Activated CD4-positive, alpha-beta memory T cell treated with anti-CD3 and anti-CD28 coated beads, Interleukin-2, amount 10 ng/mL, durations not matched to agents 7 days and 5 days (primary cell): Measurements from ENCODE around the gene RAP1GAP2. TPM values are rescaled to one million over a fixed set of nuclear protein-coding genes. Genes with fewer than 3 reads are reported as not detected.
A peak's percentile ranks its signal among the peaks of the same experiment; 100 is the strongest.

Experiments
- CTCF ChIA-PET: fragments of 350-600 bp; sonication (Branson Sonifier 250); formaldehyde crosslinking; loops from one replicate; lab custom pipeline; 2021; ENCODE audit warnings: antibody characterized with exemption, inconsistent platforms; lab: Charles Lee
- POLR2A ChIA-PET: fragments of 350-600 bp; sonication (Branson Sonifier 250); formaldehyde crosslinking; loops from one replicate; lab custom pipeline; 2021; ENCODE audit warnings: antibody characterized with exemption; lab: Charles Lee
- DNase-seq: peaks from one replicate; pipeline ENCODE4 v3.0.0-alpha.2; 2020
- H3K27ac Mint-ChIP-seq: one replicate; pipeline ENCODE4 v1.8.0; 2021; ENCODE audit warnings: mild to moderate bottlenecking, mixed read lengths
- H3K27me3 Mint-ChIP-seq: one replicate; pipeline ENCODE4 v1.8.0; 2021; ENCODE audit warnings: mixed read lengths
- H3K36me3 Mint-ChIP-seq: one replicate; pipeline ENCODE4 v1.8.0; 2021; ENCODE audit warnings: low read depth, mixed read lengths
- H3K4me1 Mint-ChIP-seq: one replicate; pipeline ENCODE4 v1.8.0; 2021; ENCODE audit warnings: mixed read lengths
- H3K4me3 Mint-ChIP-seq: one replicate; pipeline ENCODE4 v1.8.0; 2021; ENCODE audit warnings: mild to moderate bottlenecking, mixed read lengths
- H3K9me3 Mint-ChIP-seq: one replicate; pipeline ENCODE4 v1.8.0; 2021; ENCODE audit warnings: mixed read lengths
- total RNA-seq, 2 experiments: library from RNA; stranded (reverse); gene quantifications; one replicate each; pipeline ENCODE4 v1.2.3, GENCODE V29; 2021

RAP1GAP2 gene
- total RNA-seq, 2 experiments from 2014 or later, result 36.7 to 39.8 TPM

- Mint-ChIP-seq H3K4me3 (no peak overlapping the region), H3K27me3 (peaks cover 10% of the 10 kb centered on the region), H3K27ac (no peak overlapping the region), H3K4me1 (peaks cover 28% of the 10 kb centered on the region), H3K36me3 (peaks cover 17% of the 10 kb centered on the region), H3K9me3 (no peaks in the 10 kb centered on the region)
- CTCF ChIA-PET, result no interaction called here
- POLR2A ChIA-PET, result no interaction called here
- DNase-seq, result no peak
Observed at GRCh38 chr17:2819921-2820501, 23.8 kb downstream of the RAP1GAP2 start.

- DNase-seq, result no peak
- POLR2A ChIA-PET, result no interaction called here
- H3K27me3 Mint-ChIP-seq, result peaks cover 11% of the 10 kb centered on the region
- H3K36me3 Mint-ChIP-seq, result peaks cover 17% of the 10 kb centered on the region
- H3K9me3 Mint-ChIP-seq, result no peaks in the 10 kb centered on the region
- no peak overlapping the region for H3K27ac Mint-ChIP-seq
- H3K4me3 Mint-ChIP-seq, result no peak overlapping the region
- peaks cover 25% of the 10 kb centered on the region for H3K4me1 Mint-ChIP-seq
- CTCF ChIA-PET, result interaction anchor here (1.0 to 1.8 kb wide), 3 partner anchors 15 to 36 kb away, joined by 3 to 6 read pairs (median 5); partner anchors contain the start of gene RAP1GAP2
Observed at GRCh38 chr17:2821868-2822267, 25.6 kb downstream of the RAP1GAP2 start.

GRCh38 chr17:2822358-2822757 lies 26.1 kb downstream of the RAP1GAP2 start:
- Mint-ChIP-seq H3K27ac (no peak overlapping the region), H3K36me3 (peaks cover 21% of the 10 kb centered on the region)

GRCh38 chr17:2825253-2825970 lies 29.2 kb downstream of the RAP1GAP2 start:
- Mint-ChIP-seq H3K9me3 (no peaks in the 10 kb centered on the region), H3K4me1 (peaks cover 38% of the 10 kb centered on the region), H3K27ac (no peak overlapping the region), H3K27me3 (peaks cover 9% of the 10 kb centered on the region), H3K36me3 (peaks cover 19% of the 10 kb centered on the region), H3K4me3 (no peak overlapping the region)
- CTCF ChIA-PET, result interaction anchor here (1.2 to 5.2 kb wide), 5 partner anchors 10 to 101 kb away, joined by 3 to 39 read pairs (median 7); partner anchors contain the start of gene RAP1GAP2
- POLR2A ChIA-PET, result interaction anchor here (0.7 to 1.5 kb wide), 2 partner anchors 11 to 28 kb away, joined by 3 to 8 read pairs; no protein-coding TSS in a partner anchor
- no peak for DNase-seq

More at GRCh38 chr17:2822358-2822757, 26.1 kb downstream of the RAP1GAP2 start:
- Mint-ChIP-seq H3K9me3 (no peaks in the 10 kb centered on the region), H3K27me3 (peaks cover 15% of the 10 kb centered on the region), H3K4me3 (no peak overlapping the region), H3K4me1 (peaks cover 30% of the 10 kb centered on the region)
- ChIA-PET POLR2A (no interaction called here), CTCF (interaction anchor here (1.0 to 1.8 kb wide), 3 partner anchors 14 to 36 kb away, joined by 3 to 6 read pairs (median 5); partner anchors contain the start of gene RAP1GAP2)
- DNase-seq, result no peak

GRCh38 chr17:2828397-2829038 lies 32.3 kb downstream of the RAP1GAP2 start:
- H3K9me3 Mint-ChIP-seq, result no peaks in the 10 kb centered on the region
- peaks cover 40% of the 10 kb centered on the region for H3K4me1 Mint-ChIP-seq
- ChIA-PET POLR2A (interaction anchor here (0.9 to 1.1 kb wide), 2 partner anchors 14 to 32 kb away, joined by 3 to 4 read pairs; partner anchors contain the start of gene RAP1GAP2), CTCF (interaction anchor here (0.6 to 5.2 kb wide), 7 partner anchors 13 to 184 kb away, joined by 3 to 39 read pairs (median 8); partner anchors contain the start of gene RAP1GAP2)
- H3K27ac Mint-ChIP-seq, result no peak overlapping the region
- no peak overlapping the region for H3K4me3 Mint-ChIP-seq
- DNase-seq, result peak; percentile 81
- H3K27me3 Mint-ChIP-seq, result peaks cover 7% of the 10 kb centered on the region
- H3K36me3 Mint-ChIP-seq, result peaks cover 12% of the 10 kb centered on the region

- Mint-ChIP-seq H3K9me3 (no peaks in the 10 kb centered on the region), H3K4me1 (peaks cover 36% of the 10 kb centered on the region), H3K27ac (no peak overlapping the region), H3K4me3 (no peak overlapping the region), H3K36me3 (peaks cover 15% of the 10 kb centered on the region), H3K27me3 (peaks cover 6% of the 10 kb centered on the region)
- no peak for DNase-seq
- ChIA-PET CTCF (no interaction called here), POLR2A (no interaction called here)
Observed at GRCh38 chr17:2830678-2831077, 34.4 kb downstream of the RAP1GAP2 start.

GRCh38 chr17:2835780-2836179 lies 39.5 kb downstream of the RAP1GAP2 start:
- H3K27ac Mint-ChIP-seq, result no peak overlapping the region
- POLR2A ChIA-PET, result no interaction called here
- H3K9me3 Mint-ChIP-seq, result no peaks in the 10 kb centered on the region
- CTCF ChIA-PET, result interaction anchor here (1.5 to 2.2 kb wide), 2 partner anchors 9 to 49 kb away, joined by 3 to 13 read pairs; no protein-coding TSS in a partner anchor
- H3K4me1 Mint-ChIP-seq, result peaks cover 24% of the 10 kb centered on the region
- DNase-seq, result no peak
- peaks cover 2% of the 10 kb centered on the region for H3K27me3 Mint-ChIP-seq
- H3K4me3 Mint-ChIP-seq, result no peak overlapping the region
- peaks cover 17% of the 10 kb centered on the region for H3K36me3 Mint-ChIP-seq

- POLR2A ChIA-PET, result interaction anchor here (0.7 to 2.8 kb wide), 3 partner anchors 17 to 171 kb away, joined by 3 to 10 read pairs (median 4); no protein-coding TSS in a partner anchor
Observed at GRCh38 chr17:2837147-2837561, 40.9 kb downstream of the RAP1GAP2 start.

GRCh38 chr17:2841606-2842005 lies 45.4 kb downstream of the RAP1GAP2 start:
- no peaks in the 10 kb centered on the region for H3K9me3 Mint-ChIP-seq
- ChIA-PET POLR2A (no interaction called here), CTCF (no interaction called here)
- H3K4me1 Mint-ChIP-seq, result peaks cover 8% of the 10 kb centered on the region
- H3K4me3 Mint-ChIP-seq, result no peak overlapping the region
- no peak for DNase-seq
- peaks cover 7% of the 10 kb centered on the region for H3K36me3 Mint-ChIP-seq
- no peak overlapping the region for H3K27ac Mint-ChIP-seq
- peaks cover 2% of the 10 kb centered on the region for H3K27me3 Mint-ChIP-seq

More at GRCh38 chr17:2837147-2837561, 40.9 kb downstream of the RAP1GAP2 start:
- no peak overlapping the region for H3K27ac Mint-ChIP-seq
- peak; percentile 49 for DNase-seq
- peaks cover 2% of the 10 kb centered on the region for H3K27me3 Mint-ChIP-seq
- no peaks in the 10 kb centered on the region for H3K9me3 Mint-ChIP-seq
- peaks cover 17% of the 10 kb centered on the region for H3K36me3 Mint-ChIP-seq
- no peak overlapping the region for H3K4me3 Mint-ChIP-seq
- CTCF ChIA-PET, result interaction anchor here (0.7 to 2.2 kb wide), 15 partner anchors 10 to 421 kb away, joined by 3 to 13 read pairs (median 4); partner anchors contain the start of gene METTL16
- peaks cover 23% of the 10 kb centered on the region for H3K4me1 Mint-ChIP-seq

- ChIA-PET POLR2A (no interaction called here), CTCF (no interaction called here)
- Mint-ChIP-seq H3K4me3 (no peak overlapping the region), H3K36me3 (peaks cover 4% of the 10 kb centered on the region), H3K9me3 (no peaks in the 10 kb centered on the region), H3K27ac (no peak overlapping the region), H3K4me1 (peaks cover under 1% of the 10 kb centered on the region), H3K27me3 (no peaks in the 10 kb centered on the region)
- no peak for DNase-seq
Observed at GRCh38 chr17:2842464-2842863, 46.2 kb downstream of the RAP1GAP2 start.

- H3K4me1 Mint-ChIP-seq, result peaks cover 12% of the 10 kb centered on the region
- no peak overlapping the region for H3K27ac Mint-ChIP-seq
- no peak overlapping the region for H3K4me3 Mint-ChIP-seq
- CTCF ChIA-PET, result interaction anchor here (1.4 kb wide), 1 partner anchor 58 kb away, joined by 3 read pairs; no protein-coding TSS in a partner anchor
- H3K36me3 Mint-ChIP-seq, result no peaks in the 10 kb centered on the region
- DNase-seq, result no peak
- peaks cover 3% of the 10 kb centered on the region for H3K27me3 Mint-ChIP-seq
- POLR2A ChIA-PET, result no interaction called here
- no peaks in the 10 kb centered on the region for H3K9me3 Mint-ChIP-seq
Observed at GRCh38 chr17:2844416-2844815, 48.2 kb downstream of the RAP1GAP2 start.
